OCI-LY1 (cell line): ENCODE data around the gene GATAD2A.

Experiments used
- H2AFZ ChIP-seq: fragments of 200-600 bp; sonication (generic), shearing (Covaris generic); 2 replicates; pipeline ENCODE4 v1.6.0; 2014; ENCODE audit warnings: antibody characterized with exemption, mild to moderate bottlenecking, low read length
- H3F3A ChIP-seq: fragments of 200-600 bp; sonication (generic), shearing (Covaris generic); 2 replicates; pipeline ENCODE4 v1.6.0; 2014; ENCODE audit warnings: mild to moderate bottlenecking, antibody characterized with exemption, low read length, moderate library complexity; ENCODE audit not compliant: insufficient read depth
- H3K27ac ChIP-seq: fragments of 200-600 bp; sonication (generic); 2 replicates; pipeline ENCODE4 v1.5.1; 2014; ENCODE audit warnings: low read length, mixed run types, mild to moderate bottlenecking, low read depth; ENCODE audit not compliant: poor library complexity, severe bottlenecking
- H3K27me3 ChIP-seq: fragments of 200-600 bp; sonication (generic); 2 replicates; pipeline ENCODE4 v1.6.0; 2014; ENCODE audit warnings: antibody characterized with exemption, mild to moderate bottlenecking, low read length, moderate library complexity; ENCODE audit not compliant: insufficient read depth
- H3K36me3 ChIP-seq: fragments of 200-600 bp; sonication (generic); 2 replicates; pipeline ENCODE4 v1.6.1; 2014; ENCODE audit warnings: mild to moderate bottlenecking, antibody characterized with exemption, low read length, moderate library complexity, mixed read lengths; ENCODE audit not compliant: insufficient read depth
- H3K4me1 ChIP-seq: fragments of 200-600 bp; sonication (generic); 2 replicates; pipeline ENCODE4 v1.5.1; 2014; ENCODE audit warnings: mild to moderate bottlenecking, low read length, moderate library complexity; ENCODE audit not compliant: insufficient read depth, severe bottlenecking
- H3K4me2 ChIP-seq: fragments of 200-600 bp; sonication (generic), shearing (Covaris generic); 2 replicates; pipeline ENCODE4 v1.6.1; 2014; ENCODE audit warnings: low read length
- H3K4me3 ChIP-seq: fragments of 200-600 bp; sonication (generic); 2 replicates; pipeline ENCODE4 v1.5.1; 2014; ENCODE audit warnings: low read length, low read depth, mild to moderate bottlenecking, mixed read lengths; ENCODE audit not compliant: poor library complexity, severe bottlenecking
- H3K79me2 ChIP-seq: fragments of 200-600 bp; shearing (Covaris generic); 2 replicates; pipeline ENCODE4 v1.6.1; 2016; ENCODE audit warnings: mixed run types, low read length, mixed read lengths; ENCODE audit not compliant: insufficient read depth
- H3K9ac ChIP-seq: fragments of 200-600 bp; sonication (generic), shearing (Covaris generic); 2 replicates; pipeline ENCODE4 v1.6.1; 2014; ENCODE audit warnings: mild to moderate bottlenecking, low read length, mixed read lengths
- H3K9me2 ChIP-seq: fragments of 200-600 bp; sonication (generic), shearing (Covaris generic); 2 replicates; pipeline ENCODE4 v1.6.1; 2014; ENCODE audit warnings: low read depth, mild to moderate bottlenecking, low read length, mixed read lengths
- H3K9me3 ChIP-seq: fragments of 200-600 bp; shearing (Covaris generic); 2 replicates; pipeline ENCODE4 v1.6.1; 2014; ENCODE audit warnings: low read length, mixed read lengths
- H4K20me1 ChIP-seq: fragments of 200-600 bp; sonication (generic), shearing (Covaris generic); 2 replicates; pipeline ENCODE4 v1.6.0; 2016; ENCODE audit warnings: mild to moderate bottlenecking, low read length; ENCODE audit not compliant: insufficient read depth
- CTCF ChIP-seq: fragments of 200-600 bp; sonication (generic), shearing (Covaris generic); IDR thresholded peaks from 2 replicates; pipeline ENCODE4 v1.5.1; 2017; ENCODE audit warnings: mild to moderate bottlenecking, antibody characterized with exemption, low read length, moderate library complexity, mixed read lengths
- EZH2 ChIP-seq: fragments of 200-600 bp; sonication (generic), shearing (Covaris generic); IDR thresholded peaks from 2 replicates; pipeline ENCODE4 v1.8.0; 2017; ENCODE audit warnings: borderline replicate concordance, mixed run types, mild to moderate bottlenecking, antibody characterized with exemption, low read length, moderate library complexity, mixed read lengths

GATAD2A gene

GRCh38 chr19:19417628-19418245 is 12.3 kb downstream of the GATAD2A start:
- peak overlapping the region; percentile 16 for H3K4me3 ChIP-seq
- no peaks in the 10 kb centered on the region for H3F3A ChIP-seq
- H3K27ac ChIP-seq: peak overlapping the region; percentile 72
- H3K79me2 ChIP-seq: peaks cover 97% of the 10 kb centered on the region
- no peak overlapping the region for H2AFZ ChIP-seq
- H3K9me3 ChIP-seq: no peaks in the 10 kb centered on the region
- H3K27me3 ChIP-seq: no peaks in the 10 kb centered on the region
- H3K4me2 ChIP-seq: peak overlapping the region; percentile 52
- H4K20me1 ChIP-seq: no peaks in the 10 kb centered on the region
- TF ChIP-seq CTCF: no peak
- no peak for TF ChIP-seq EZH2
- H3K9ac ChIP-seq: peak overlapping the region; percentile 36; the same call in 1 of the 2 replicates
- peaks cover 57% of the 10 kb centered on the region for H3K4me1 ChIP-seq
- H3K36me3 ChIP-seq: peaks cover 10% of the 10 kb centered on the region; the same call in 1 of the 2 replicates
- H3K9me2 ChIP-seq: no peaks in the 10 kb centered on the region

DNA sequence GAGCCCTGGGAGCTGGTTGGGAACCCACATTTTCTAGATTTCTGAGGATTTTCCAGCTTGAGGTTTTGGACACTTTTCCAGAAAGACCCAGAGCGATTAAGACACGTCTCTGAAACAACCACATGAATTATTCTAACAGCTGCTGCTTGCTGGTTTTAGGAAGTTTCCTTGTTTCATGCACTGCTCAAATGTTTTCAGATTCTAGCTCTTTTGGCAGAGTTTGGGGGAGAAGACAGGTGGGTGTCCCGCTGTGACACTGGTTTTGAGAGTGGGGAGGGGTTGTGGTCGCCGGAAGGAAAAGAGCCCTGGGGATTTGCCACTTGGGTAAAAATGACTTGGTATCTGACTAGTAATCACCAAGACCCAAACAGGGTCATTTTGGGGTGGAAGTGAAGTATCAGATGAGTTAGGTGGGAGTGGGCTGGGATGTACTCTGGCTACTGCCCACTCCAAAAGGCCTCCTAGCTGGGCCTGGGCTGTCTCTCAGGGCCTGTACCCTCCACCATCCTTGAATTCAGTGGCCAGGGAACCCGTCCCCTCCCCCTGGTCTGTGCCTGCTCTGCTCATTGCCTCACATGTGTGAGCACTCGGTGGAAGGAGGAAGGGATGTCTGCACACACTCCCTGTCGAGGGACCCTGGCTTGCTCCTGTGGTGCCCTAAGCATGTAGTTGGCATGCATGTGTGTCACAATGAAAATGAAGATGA is 13.2 kb downstream of the GATAD2A start:
- Histone ChIP-seq H4K20me1 (no peaks in the 10 kb centered on the region), H3K4me2 (peak overlapping the region; percentile 52), H3K9ac (peak overlapping the region; percentile 36; the same call in 1 of the 2 replicates)

More for the DNA sequence above, 13.2 kb downstream of the GATAD2A start:
- Histone ChIP-seq H3K36me3 (peaks cover 7% of the 10 kb centered on the region; the same call in 1 of the 2 replicates), H3F3A (no peaks in the 10 kb centered on the region), H3K79me2 (peaks cover 97% of the 10 kb centered on the region), H3K9me2 (no peaks in the 10 kb centered on the region), H3K27me3 (no peaks in the 10 kb centered on the region), H2AFZ (no peak overlapping the region), H3K4me1 (peaks cover 61% of the 10 kb centered on the region), H3K9me3 (no peaks in the 10 kb centered on the region), H3K4me3 (peak overlapping the region; percentile 16), H3K27ac (peak overlapping the region; percentile 72)
- TF ChIP-seq CTCF: no peak
- TF ChIP-seq EZH2: no peak
